Activated T-helper 1 cell treated with anti-CD3 and anti-CD28 coated beads, Interleukin-12 subunit alpha, Interleukin-12 subunit beta, Interleukin-2, Interleukin-4 antibody, amounts not matched to agents 30 ng/mL and 10 ng/mL and 1 ng/mL, durations not matched to agents 14 hours and 24 hours and 36 hours (primary cell): ENCODE measurements around the gene GPLD1. TPM values are rescaled to one million over a fixed set of nuclear protein-coding genes. Genes with fewer than 3 reads are reported as not detected.

Source experiments
- DNase-seq: peaks from one replicate; pipeline ENCODE4 v3.0.0; 2021; ENCODE audit warnings: low spot score
- H3K27ac Mint-ChIP-seq: one replicate; pipeline ENCODE4 v1.8.0; 2021; ENCODE audit warnings: mild to moderate bottlenecking, mixed read lengths
- H3K27me3 Mint-ChIP-seq: one replicate; pipeline ENCODE4 v1.8.0; 2022; ENCODE audit warnings: mild to moderate bottlenecking, moderate library complexity, mixed read lengths; ENCODE audit not compliant: insufficient read depth
- H3K36me3 Mint-ChIP-seq: one replicate; pipeline ENCODE4 v1.8.0; 2021; ENCODE audit warnings: low read depth, mixed read lengths
- H3K4me1 Mint-ChIP-seq: one replicate; pipeline ENCODE4 v1.8.0; 2021; ENCODE audit warnings: low read depth, mixed read lengths
- H3K4me3 Mint-ChIP-seq: one replicate; pipeline ENCODE4 v1.8.0; 2021; ENCODE audit warnings: mild to moderate bottlenecking, moderate library complexity, mixed read lengths
- H3K9me3 Mint-ChIP-seq: one replicate; pipeline ENCODE4 v1.8.0; 2021; ENCODE audit warnings: mixed read lengths
- intact Hi-C: fragments of 100-400 bp; cut with micrococcal nuclease; formaldehyde crosslinking; loops from one replicate; pipeline ENCODE4 v1.15.1; 2024
- total RNA-seq: library from RNA; stranded (reverse); gene quantifications from 2 replicates; pipeline ENCODE4 v1.2.3, GENCODE V29; 2022

The GPLD1 gene
- total RNA-seq = 0.22 and 0.39 TPM in 2 replicates

- peaks cover 12% of the 10 kb centered on the region for H3K4me1 Mint-ChIP-seq
- no peaks in the 10 kb centered on the region for H3K36me3 Mint-ChIP-seq
- H3K4me3 Mint-ChIP-seq = no peak within 1 kb of the TSS
- no peak within 1 kb of the TSS for H3K27ac Mint-ChIP-seq
- intact Hi-C loops = no loop called here
- H3K27me3 Mint-ChIP-seq = no peaks in the 10 kb centered on the region
- H3K9me3 Mint-ChIP-seq = no peaks in the 10 kb centered on the region
- no peak for DNase-seq
Measured at GRCh38 chr6:24489470-24489869, at the start of gene GPLD1. TSS of gene GPLD1 (minus strand) at chr6:24489578. CDS start at chr6:24489511, 67 bp downstream.

GRCh38 chr6:24537771-24538385 is 48.5 kb upstream of the GPLD1 start:
- intact Hi-C loops = no loop called here
- Mint-ChIP-seq H3K27me3 (no peaks in the 10 kb centered on the region), H3K4me3 (no peak overlapping the region), H3K9me3 (no peaks in the 10 kb centered on the region), H3K36me3 (no peaks in the 10 kb centered on the region), H3K27ac (no peak overlapping the region), H3K4me1 (no peaks in the 10 kb centered on the region)
- DNase-seq = no peak

GRCh38 chr6:24537082-24537699 is 47.8 kb upstream of the GPLD1 start:
- no peak overlapping the region for H3K4me3 Mint-ChIP-seq
- no peak for DNase-seq
- intact Hi-C loops = no loop called here
- H3K36me3 Mint-ChIP-seq = no peaks in the 10 kb centered on the region
- H3K27ac Mint-ChIP-seq = no peak overlapping the region
- no peaks in the 10 kb centered on the region for H3K4me1 Mint-ChIP-seq
- no peaks in the 10 kb centered on the region for H3K27me3 Mint-ChIP-seq
- H3K9me3 Mint-ChIP-seq = no peaks in the 10 kb centered on the region

- H3K4me1 Mint-ChIP-seq = no peaks in the 10 kb centered on the region
- no peak overlapping the region for H3K4me3 Mint-ChIP-seq
- intact Hi-C loops = no loop called here
- no peaks in the 10 kb centered on the region for H3K36me3 Mint-ChIP-seq
- H3K27me3 Mint-ChIP-seq = no peaks in the 10 kb centered on the region
- no peak for DNase-seq
- no peaks in the 10 kb centered on the region for H3K9me3 Mint-ChIP-seq
- H3K27ac Mint-ChIP-seq = no peak overlapping the region
Measured at GRCh38 chr6:24536466-24536865, 47.1 kb upstream of the GPLD1 start.

- no peak for DNase-seq
- Mint-ChIP-seq H3K27me3 (no peaks in the 10 kb centered on the region), H3K27ac (no peak overlapping the region)
Measured at GRCh38 chr6:24535210-24535609, 45.8 kb upstream of the GPLD1 start.

GRCh38 chr6:24534329-24534728 is 45.0 kb upstream of the GPLD1 start:
- no peak overlapping the region for H3K27ac Mint-ChIP-seq
- no peaks in the 10 kb centered on the region for H3K27me3 Mint-ChIP-seq
- intact Hi-C loops = no loop called here
- DNase-seq = no peak
- H3K36me3 Mint-ChIP-seq = no peaks in the 10 kb centered on the region
- no peaks in the 10 kb centered on the region for H3K4me1 Mint-ChIP-seq
- no peaks in the 10 kb centered on the region for H3K9me3 Mint-ChIP-seq
- H3K4me3 Mint-ChIP-seq = no peak overlapping the region

More at GRCh38 chr6:24535210-24535609, 45.8 kb upstream of the GPLD1 start:
- H3K9me3 Mint-ChIP-seq = no peaks in the 10 kb centered on the region
- intact Hi-C loops = no loop called here
- H3K4me3 Mint-ChIP-seq = no peak overlapping the region
- H3K4me1 Mint-ChIP-seq = no peaks in the 10 kb centered on the region
- H3K36me3 Mint-ChIP-seq = no peaks in the 10 kb centered on the region

GRCh38 chr6:24529985-24530384 is 40.6 kb upstream of the GPLD1 start:
- H3K4me1 Mint-ChIP-seq = no peaks in the 10 kb centered on the region
- DNase-seq = no peak
- H3K9me3 Mint-ChIP-seq = no peaks in the 10 kb centered on the region
- H3K27me3 Mint-ChIP-seq = peaks cover 2% of the 10 kb centered on the region
- H3K4me3 Mint-ChIP-seq = no peak overlapping the region
- H3K36me3 Mint-ChIP-seq = no peaks in the 10 kb centered on the region
- no peak overlapping the region for H3K27ac Mint-ChIP-seq
- intact Hi-C loops = no loop called here

GRCh38 chr6:24524805-24525204 is 35.4 kb upstream of the GPLD1 start:
- Mint-ChIP-seq H3K4me3 (no peak overlapping the region), H3K27me3 (peaks cover 2% of the 10 kb centered on the region), H3K36me3 (no peaks in the 10 kb centered on the region), H3K9me3 (no peaks in the 10 kb centered on the region), H3K27ac (no peak overlapping the region), H3K4me1 (peaks cover 7% of the 10 kb centered on the region)
- no peak for DNase-seq
- intact Hi-C loops = loop anchor here (2.0 kb wide), 2 partner anchors 56 to 170 kb away; no protein-coding TSS in a partner anchor

- no peak overlapping the region for H3K27ac Mint-ChIP-seq
- no peaks in the 10 kb centered on the region for H3K36me3 Mint-ChIP-seq
- H3K9me3 Mint-ChIP-seq = no peaks in the 10 kb centered on the region
- DNase-seq = no peak
- peaks cover 7% of the 10 kb centered on the region for H3K4me1 Mint-ChIP-seq
- H3K27me3 Mint-ChIP-seq = peaks cover 2% of the 10 kb centered on the region
- intact Hi-C loops = loop anchor here (2.0 kb wide), 2 partner anchors 56 to 170 kb away; no protein-coding TSS in a partner anchor
- H3K4me3 Mint-ChIP-seq = no peak overlapping the region
Measured at GRCh38 chr6:24524329-24524728, 35.0 kb upstream of the GPLD1 start.

- H3K27me3 Mint-ChIP-seq = peaks cover 2% of the 10 kb centered on the region
- no peak overlapping the region for H3K27ac Mint-ChIP-seq
- intact Hi-C loops = no loop called here
- no peak for DNase-seq
- no peak overlapping the region for H3K4me3 Mint-ChIP-seq
- no peaks in the 10 kb centered on the region for H3K36me3 Mint-ChIP-seq
- H3K9me3 Mint-ChIP-seq = no peaks in the 10 kb centered on the region
- peaks cover 15% of the 10 kb centered on the region for H3K4me1 Mint-ChIP-seq
Measured at GRCh38 chr6:24522228-24523176, 33.1 kb upstream of the GPLD1 start.

GRCh38 chr6:24520929-24521546 is 31.7 kb upstream of the GPLD1 start:
- H3K4me3 Mint-ChIP-seq = no peak overlapping the region
- intact Hi-C loops = loop anchor here (1.0 to 2.0 kb wide), 2 partner anchors 26 to 90 kb away; partner anchors contain the start of gene ALDH5A1

GRCh38 chr6:24517659-24518543 is 28.5 kb upstream of the GPLD1 start:
- Mint-ChIP-seq H3K36me3 (no peaks in the 10 kb centered on the region), H3K4me1 (peaks cover 20% of the 10 kb centered on the region), H3K27ac (peak overlapping the region; percentile 49), H3K9me3 (no peaks in the 10 kb centered on the region), H3K4me3 (no peak overlapping the region), H3K27me3 (no peaks in the 10 kb centered on the region)
- no peak for DNase-seq
- intact Hi-C loops = no loop called here

More at GRCh38 chr6:24520929-24521546, 31.7 kb upstream of the GPLD1 start:
- peaks cover 20% of the 10 kb centered on the region for H3K4me1 Mint-ChIP-seq
- no peaks in the 10 kb centered on the region for H3K36me3 Mint-ChIP-seq
- H3K27me3 Mint-ChIP-seq = no peaks in the 10 kb centered on the region
- H3K27ac Mint-ChIP-seq = no peak overlapping the region
- DNase-seq = no peak
- no peaks in the 10 kb centered on the region for H3K9me3 Mint-ChIP-seq
